Limb (tissue), 2 donors: ENCODE measurements around the gene NCAM2.

ENCODE experiments used
- DNase-seq, 2 donors: peaks; one replicate each; pipeline ENCODE4 v3.0.0-alpha.2; 2016; ENCODE audit errors: extremely low spot score in 2 of 2

The NCAM2 gene

DNA sequence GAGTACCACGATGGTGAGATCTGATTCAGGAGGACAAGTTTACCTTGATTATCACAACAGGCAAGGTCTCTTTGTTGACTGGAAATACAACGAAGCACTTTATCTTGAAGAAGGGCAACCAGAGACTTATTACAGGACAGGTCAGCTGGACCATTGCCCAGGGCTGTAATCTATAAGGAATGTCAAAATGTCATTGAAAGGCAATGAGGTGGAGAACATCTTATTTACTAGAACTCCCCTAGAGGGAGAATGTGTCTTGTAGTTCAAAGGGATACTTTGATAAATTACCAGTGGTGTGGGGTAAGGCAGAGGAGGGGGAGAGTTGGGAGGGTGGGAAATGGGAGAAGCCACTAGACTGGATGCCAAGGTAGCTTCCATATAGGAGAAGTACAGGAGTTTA, 212.3 kb downstream of the NCAM2 start:
- DNase-seq = no peak

DNA sequence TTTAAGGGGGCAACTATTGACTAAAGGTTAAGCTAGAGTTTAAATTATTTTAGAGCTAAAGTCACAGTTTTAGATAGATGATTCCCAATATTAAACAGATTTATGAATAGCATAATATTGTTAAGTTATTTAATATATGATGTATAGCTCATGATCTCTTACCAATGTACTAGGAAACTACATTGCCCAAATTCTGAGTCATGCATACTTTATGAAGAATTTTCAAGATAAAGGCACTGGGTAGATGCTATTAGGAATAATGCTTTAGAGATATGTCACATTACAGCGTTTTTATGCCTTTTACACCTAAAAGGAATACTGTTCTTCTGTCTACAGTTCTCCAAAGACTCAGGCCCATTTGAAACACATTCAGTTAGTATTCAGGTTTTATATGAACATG, 215.1 kb downstream of the NCAM2 start:
- no peak for DNase-seq

GRCh38 chr21:21216047-21216446, 217.8 kb downstream of the NCAM2 start:
- no peak for DNase-seq

- no peak for DNase-seq
Measured at GRCh38 chr21:21226472-21226871, 228.3 kb downstream of the NCAM2 start.

DNA sequence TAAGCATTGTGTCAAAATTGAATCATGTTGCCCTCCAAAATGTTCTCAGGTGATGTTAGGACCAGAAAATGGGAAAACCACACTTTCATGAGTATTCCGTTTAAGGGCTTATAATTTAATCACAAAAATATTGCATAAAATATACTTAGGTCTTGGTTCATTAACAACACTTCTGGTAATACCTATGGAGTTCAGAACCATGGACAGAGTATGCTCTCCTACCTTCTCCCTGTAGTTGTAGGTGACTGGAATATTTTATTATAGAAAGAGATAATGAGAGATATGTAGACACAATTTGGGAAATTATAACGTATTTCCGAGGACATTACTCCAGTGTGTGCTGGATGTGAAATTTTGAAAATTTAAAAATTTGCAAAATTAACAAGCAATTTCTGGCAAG, 232.5 kb downstream of the NCAM2 start:
- no peak for DNase-seq

DNA sequence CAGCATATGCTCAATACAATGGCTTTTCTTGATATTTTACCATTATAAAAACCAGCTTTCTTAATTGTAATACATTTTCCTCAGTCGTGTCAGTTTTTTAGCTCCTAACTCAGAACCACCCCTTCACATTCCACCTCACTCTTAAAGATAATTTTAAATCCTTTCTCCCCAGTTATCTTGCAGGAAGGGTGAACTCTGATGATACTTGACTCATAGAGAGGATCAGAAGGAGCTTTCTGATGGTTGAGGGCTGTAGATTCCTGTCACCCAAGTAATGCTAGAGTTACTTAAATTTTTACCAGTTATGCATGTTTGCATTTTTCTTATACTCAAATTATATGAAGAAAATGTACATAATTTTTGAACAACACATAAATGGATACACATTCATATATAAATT, 233.7 kb downstream of the NCAM2 start:
- DNase-seq = no peak

DNA sequence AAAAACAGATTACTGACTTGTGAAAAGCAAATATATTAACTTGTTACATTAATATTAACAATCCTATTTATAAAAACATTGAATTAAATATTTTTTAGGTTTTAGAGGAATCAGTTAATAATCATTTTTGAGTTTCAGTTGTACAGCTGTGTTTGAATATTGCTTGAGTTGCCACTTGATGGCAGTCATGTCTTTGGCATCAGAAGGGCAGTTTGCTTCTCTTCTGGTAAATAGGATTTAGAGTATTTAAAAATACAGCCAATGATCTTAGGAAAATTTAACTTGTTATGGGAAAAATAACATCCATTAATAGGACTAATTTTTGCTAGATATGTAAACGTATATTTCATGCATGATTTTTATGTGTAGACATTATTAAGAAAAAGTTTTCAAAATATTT, 234.1 kb downstream of the NCAM2 start:
- peak in 1 of 2 donors; percentile 31 for DNase-seq

DNA sequence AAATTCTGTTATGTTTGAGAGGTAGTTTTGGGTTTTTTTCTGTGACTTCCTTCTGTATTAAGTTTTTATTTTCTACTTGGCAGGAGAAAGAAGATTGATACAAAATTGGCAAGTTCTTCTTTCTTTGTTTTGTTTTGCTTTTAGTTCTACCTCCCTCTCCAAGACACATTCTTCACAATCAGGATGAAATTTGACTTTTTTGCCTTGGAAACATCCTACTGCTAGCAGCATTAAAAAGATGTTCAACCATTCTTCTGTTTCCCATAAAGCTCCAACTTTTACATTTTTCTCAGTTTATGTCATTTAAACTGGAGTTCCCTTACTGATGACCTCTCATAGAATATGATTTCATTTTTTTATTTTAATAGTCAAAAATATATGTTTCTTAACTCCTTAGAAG, 234.8 kb downstream of the NCAM2 start:
- DNase-seq = no peak

DNA sequence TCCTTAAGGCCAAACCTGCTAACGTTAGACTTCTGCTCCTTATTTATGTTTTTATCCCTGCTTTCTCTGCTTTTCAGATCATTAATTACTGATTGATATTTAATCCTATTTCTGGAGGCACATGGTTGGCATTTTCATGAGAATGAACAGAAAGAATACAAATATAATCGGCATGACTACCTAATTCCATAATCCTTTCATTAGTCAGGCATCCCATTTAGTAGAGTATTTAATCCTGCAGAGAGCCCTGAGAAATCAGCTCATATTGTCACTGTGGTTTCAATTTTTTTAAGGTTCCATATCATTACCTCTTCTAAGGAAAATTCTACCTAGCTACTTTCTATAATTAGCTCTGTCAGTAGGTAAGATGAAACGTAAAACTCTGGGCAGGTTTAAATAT, 238.8 kb downstream of the NCAM2 start:
- DNase-seq = no peak

- no peak for DNase-seq
Measured at GRCh38 chr21:21238629-21239400, 240.6 kb downstream of the NCAM2 start.

DNA sequence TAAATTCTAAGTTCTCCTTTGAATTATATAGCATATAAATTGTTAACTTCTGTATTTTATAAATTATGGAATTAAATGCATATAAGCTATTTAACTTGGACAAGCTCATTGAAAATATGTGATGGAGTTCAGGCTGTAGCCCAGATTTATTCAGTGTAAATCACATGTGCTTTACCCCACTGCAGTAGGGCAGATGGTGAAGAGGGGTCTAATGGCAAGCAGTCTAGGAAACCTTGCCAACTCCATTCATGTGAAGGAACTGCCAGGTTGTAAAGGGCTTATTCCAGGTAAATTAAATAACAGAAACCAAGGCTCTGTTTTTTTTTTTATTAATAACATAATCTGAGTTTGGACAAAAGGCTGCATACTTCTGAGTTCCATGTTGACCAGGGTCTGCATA, 243.2 kb downstream of the NCAM2 start:
- DNase-seq = no peak

DNA sequence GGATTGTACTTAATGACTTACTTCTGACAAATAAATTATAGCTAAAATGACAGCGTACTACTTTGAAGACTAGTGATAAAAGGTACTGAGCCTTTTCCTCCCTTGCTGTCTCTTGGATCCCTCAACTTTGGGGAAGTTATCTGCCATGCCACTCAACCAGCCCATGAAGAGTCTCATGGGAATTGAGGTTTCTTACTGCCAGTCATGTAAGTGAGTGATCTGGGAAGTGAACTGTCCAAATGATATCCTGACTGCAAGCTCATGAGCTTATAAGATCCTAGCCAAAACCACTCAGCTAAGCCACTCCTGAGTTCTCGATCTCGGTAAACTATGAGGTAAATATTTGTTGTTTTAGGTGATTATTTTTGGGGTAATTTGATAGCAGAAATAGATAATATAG, 247.8 kb downstream of the NCAM2 start:
- DNase-seq = no peak

GRCh38 chr21:21247424-21247823, 249.2 kb downstream of the NCAM2 start:
- DNase-seq = no peak

GRCh38 chr21:21262048-21262447, 263.8 kb downstream of the NCAM2 start:
- DNase-seq = no peak

DNA sequence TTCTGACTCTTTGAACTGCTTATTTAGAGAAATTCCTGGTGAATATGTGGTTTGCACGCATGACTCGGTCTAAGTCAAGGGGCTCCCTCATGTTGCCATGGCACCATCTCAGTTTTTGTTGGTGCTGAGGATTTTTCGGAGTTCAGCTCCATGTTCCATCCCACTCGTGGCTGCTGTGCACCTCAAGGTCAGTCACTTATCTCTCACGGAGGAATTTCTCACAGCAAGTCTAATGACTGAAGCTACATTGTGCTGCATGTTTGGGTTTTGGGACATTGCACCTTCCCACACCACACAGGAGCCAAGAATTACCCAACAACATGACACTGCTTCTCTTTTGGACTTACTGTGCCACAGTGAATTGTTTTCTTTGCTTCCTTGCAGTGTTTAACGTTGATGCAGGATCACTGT, 269.9 kb downstream of the NCAM2 start:
- DNase-seq = peak in 1 of 2 donors; percentile 32

- no peak for DNase-seq
Measured at GRCh38 chr21:21268885-21269284, 270.7 kb downstream of the NCAM2 start.

DNA sequence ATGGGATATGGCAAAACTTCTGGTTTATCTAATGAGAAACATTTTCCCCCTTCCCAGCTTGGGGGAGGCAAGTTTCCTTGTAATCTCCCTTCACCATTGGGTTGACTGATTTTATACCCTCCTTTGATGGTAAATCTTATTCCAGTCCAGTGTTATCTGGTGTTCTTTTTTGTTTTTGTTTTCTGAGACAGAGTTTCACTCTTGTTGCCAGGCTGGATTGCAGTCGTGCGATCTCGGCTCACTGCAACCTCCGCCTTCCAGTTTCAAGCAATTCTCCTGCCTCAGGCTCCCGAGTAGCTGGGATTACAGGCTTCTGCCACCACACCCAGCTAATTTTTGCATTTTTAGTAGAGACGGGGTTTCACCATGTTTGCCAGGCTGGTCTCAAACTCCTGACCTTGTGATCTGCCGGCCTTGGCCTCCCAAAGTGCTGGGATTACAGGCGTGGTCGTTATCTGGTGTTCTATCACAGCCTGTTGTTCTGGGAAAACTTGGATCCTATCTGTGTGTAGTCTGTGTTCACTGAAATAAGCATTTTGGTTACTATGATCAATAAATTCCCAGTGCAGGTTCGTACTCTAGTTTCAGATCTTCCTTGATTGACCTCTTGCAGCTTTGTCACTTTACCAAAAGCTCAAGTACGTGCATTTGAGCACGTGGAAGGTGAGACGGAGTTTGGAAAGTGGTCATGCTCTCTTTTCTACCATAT, 281.1 kb downstream of the NCAM2 start:
- no peak for DNase-seq

- DNase-seq = no peak
Measured at GRCh38 chr21:21283810-21284209, 285.6 kb downstream of the NCAM2 start.

- no peak for DNase-seq
Measured at GRCh38 chr21:21286170-21286798, 288.1 kb downstream of the NCAM2 start.

- DNase-seq = no peak
Measured at GRCh38 chr21:21290751-21291150, 292.5 kb downstream of the NCAM2 start.

DNA sequence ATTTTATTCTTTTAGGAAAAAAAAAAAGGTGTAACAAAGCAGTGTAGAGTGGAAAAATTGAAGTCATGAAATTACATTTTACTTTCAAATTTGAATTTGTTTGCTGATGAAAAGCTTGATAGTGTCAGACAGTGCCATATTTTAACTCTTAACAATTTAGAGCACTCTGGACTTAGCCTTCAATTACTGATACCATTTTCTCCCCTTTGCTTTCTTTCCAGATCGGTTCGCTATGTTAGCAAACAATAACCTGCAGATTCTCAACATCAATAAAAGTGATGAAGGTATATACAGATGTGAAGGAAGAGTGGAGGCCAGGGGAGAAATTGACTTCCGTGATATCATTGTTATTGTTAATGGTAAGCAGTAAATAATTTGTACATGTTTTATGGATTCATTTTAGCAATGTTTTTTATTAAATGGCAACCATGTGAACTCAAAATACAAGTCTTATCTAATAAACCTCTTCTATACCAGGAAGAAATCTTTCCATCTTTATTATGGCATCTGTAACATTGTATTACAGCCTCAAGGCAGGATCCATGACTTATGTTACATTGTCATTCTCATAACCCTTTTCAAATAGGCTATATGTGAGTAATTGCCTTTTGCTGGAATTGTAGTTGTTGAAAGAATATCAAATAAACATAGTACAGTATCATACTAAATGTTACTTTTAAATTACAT, 293.8 kb downstream of the NCAM2 start:
- DNase-seq = no peak

GRCh38 chr21:21295303-21295702, 297.1 kb downstream of the NCAM2 start:
- DNase-seq = no peak
